MM.1S (cell line): ENCODE data around the gene AZIN2.

Experiments
- DNase-seq: peaks from one replicate; pipeline ENCODE4 v3.0.0-alpha.2; 2015
- H2AFZ ChIP-seq: fragments of 300-600 bp; sonication (generic); 2 replicates; pipeline ENCODE4 v1.6.0; 2016; ENCODE audit warnings: antibody characterized with exemption, low read length
- H3F3A ChIP-seq: fragments of 300-600 bp; sonication (generic); 2 replicates; pipeline ENCODE4 v1.6.1; 2016; ENCODE audit warnings: mild to moderate bottlenecking, antibody characterized with exemption, low read length, moderate library complexity, mixed read lengths; ENCODE audit not compliant: insufficient read depth
- H3K27ac ChIP-seq: fragments of 300-600 bp; sonication (generic); 2 replicates; pipeline ENCODE4 v1.5.1; 2016; ENCODE audit warnings: mild to moderate bottlenecking, low read length
- H3K27me3 ChIP-seq: fragments of 300-600 bp; sonication (generic); replicated peaks from 2 replicates; pipeline ENCODE4 v1.6.0; 2016; ENCODE audit warnings: low read length; ENCODE audit not compliant: insufficient read depth
- H3K36me3 ChIP-seq: fragments of 300-600 bp; sonication (generic); replicated peaks from 2 replicates; pipeline ENCODE4 v1.6.1; 2016; ENCODE audit warnings: mild to moderate bottlenecking, low read length, mixed read lengths; ENCODE audit not compliant: insufficient read depth
- H3K4me1 ChIP-seq: fragments of 300-600 bp; sonication (generic); 2 replicates; pipeline ENCODE4 v1.6.1; 2016; ENCODE audit warnings: low read length, mixed read lengths
- H3K4me2 ChIP-seq: fragments of 300-600 bp; sonication (generic); 2 replicates; pipeline ENCODE4 v1.6.0; 2016; ENCODE audit warnings: low read depth, low read length
- H3K4me3 ChIP-seq: fragments of 300-600 bp; sonication (generic); 2 replicates; pipeline ENCODE4 v1.5.1; 2016; ENCODE audit warnings: low read length, mixed read lengths
- H3K79me2 ChIP-seq: fragments of 300-600 bp; sonication (generic); 2 replicates; pipeline ENCODE4 v1.6.1; 2016; ENCODE audit warnings: mixed run types, low read length, mixed read lengths
- H3K9ac ChIP-seq: fragments of 300-600 bp; sonication (generic); 2 replicates; pipeline ENCODE4 v1.6.1; 2016; ENCODE audit warnings: low read length, mixed read lengths
- H3K9me2 ChIP-seq: fragments of 300-600 bp; sonication (generic); replicated peaks from 2 replicates; pipeline ENCODE4 v1.6.1; 2016; ENCODE audit warnings: mild to moderate bottlenecking, low read length, mixed read lengths; ENCODE audit not compliant: insufficient read depth
- H3K9me3 ChIP-seq: fragments of 300-600 bp; sonication (generic); replicated peaks from 2 replicates; pipeline ENCODE4 v1.6.1; 2016; ENCODE audit warnings: mild to moderate bottlenecking, low read length, mixed read lengths; ENCODE audit not compliant: insufficient read depth
- H4K20me1 ChIP-seq: fragments of 300-600 bp; sonication (generic); 2 replicates; pipeline ENCODE4 v1.6.1; 2016; ENCODE audit warnings: mild to moderate bottlenecking, low read length, moderate library complexity, mixed read lengths; ENCODE audit not compliant: insufficient read depth
- CTCF ChIP-seq: fragments of 300-600 bp; sonication (generic); IDR thresholded peaks from 2 replicates; pipeline ENCODE4 v1.5.1; 2016; ENCODE audit warnings: antibody characterized with exemption, low read length, mixed read lengths
- EZH2 ChIP-seq: fragments of 300-600 bp; sonication (generic); optimal IDR thresholded peaks from 2 replicates; pipeline ENCODE3; 2017; ENCODE audit warnings: low read depth, mild to moderate bottlenecking, antibody characterized with exemption, low read length, mixed read lengths
- EZH2phosphoT487 ChIP-seq: fragments of 300-600 bp; sonication (generic); IDR thresholded peaks from 2 replicates; pipeline ENCODE4 v1.6.1; 2018; ENCODE audit warnings: antibody characterized with exemption, low read length

Gene AZIN2

GRCh38 chr1:33085332-33085731 lies 4.4 kb downstream of the AZIN2 start:
- Histone ChIP-seq H3K4me3 (no peak overlapping the region), H3K4me2 (no peak overlapping the region), H4K20me1 (no peaks in the 10 kb centered on the region), H3K9ac (no peak overlapping the region), H3K9me3 (no peaks in the 10 kb centered on the region), H3K36me3 (no peaks in the 10 kb centered on the region), H3K9me2 (no peaks in the 10 kb centered on the region), H3K27ac (no peak overlapping the region), H3K27me3 (peaks cover 5% of the 10 kb centered on the region; the same call in 1 of the 2 replicates), H3F3A (no peaks in the 10 kb centered on the region; the same call in 1 of the 2 replicates), H2AFZ (no peak overlapping the region), H3K79me2 (no peaks in the 10 kb centered on the region), H3K4me1 (peaks cover 12% of the 10 kb centered on the region; the same call in 1 of the 2 replicates)
- no peak for DNase-seq
- TF ChIP-seq EZH2phosphoT487 (no peak), CTCF (no peak), EZH2 (no peak)

GRCh38 chr1:33086384-33086850 lies 5.5 kb downstream of the AZIN2 start:
- no peaks in the 10 kb centered on the region for H4K20me1 ChIP-seq
- TF ChIP-seq CTCF (peak; percentile 64), EZH2 (no peak)
- H3K4me2 ChIP-seq: no peak overlapping the region
- H3K9ac ChIP-seq: no peak overlapping the region
- H3K9me3 ChIP-seq: no peaks in the 10 kb centered on the region
- peaks cover 5% of the 10 kb centered on the region; the same call in 1 of the 2 replicates for H3K27me3 ChIP-seq
- H3F3A ChIP-seq: no peaks in the 10 kb centered on the region; the same call in 1 of the 2 replicates
- DNase-seq: peak; percentile 34
- no peak overlapping the region for H3K4me3 ChIP-seq
- H2AFZ ChIP-seq: no peak overlapping the region
- H3K4me1 ChIP-seq: peaks cover 10% of the 10 kb centered on the region; the same call in 1 of the 2 replicates
- no peak overlapping the region for H3K27ac ChIP-seq
- no peaks in the 10 kb centered on the region for H3K36me3 ChIP-seq
- no peaks in the 10 kb centered on the region for H3K9me2 ChIP-seq
- H3K79me2 ChIP-seq: no peaks in the 10 kb centered on the region

GRCh38 chr1:33087677-33088076 lies 6.7 kb downstream of the AZIN2 start:
- no peak overlapping the region for H3K4me2 ChIP-seq
- H3K9me3 ChIP-seq: no peaks in the 10 kb centered on the region
- no peaks in the 10 kb centered on the region for H3K27me3 ChIP-seq
- TF ChIP-seq CTCF: no peak
- no peak for TF ChIP-seq EZH2phosphoT487
- no peak for TF ChIP-seq EZH2
- H2AFZ ChIP-seq: no peak overlapping the region
- no peaks in the 10 kb centered on the region for H3K36me3 ChIP-seq
- no peaks in the 10 kb centered on the region; the same call in 1 of the 2 replicates for H3F3A ChIP-seq
- H3K27ac ChIP-seq: no peak overlapping the region
- H3K4me3 ChIP-seq: no peak overlapping the region
- H4K20me1 ChIP-seq: no peaks in the 10 kb centered on the region
- H3K9me2 ChIP-seq: no peaks in the 10 kb centered on the region
- no peak overlapping the region for H3K9ac ChIP-seq
- no peak for DNase-seq
- H3K79me2 ChIP-seq: no peaks in the 10 kb centered on the region
- peaks cover 10% of the 10 kb centered on the region; the same call in 1 of the 2 replicates for H3K4me1 ChIP-seq
